Right lobe of liver (tissue), 6 donors: ENCODE results near the gene EIF4E3. TPM values are rescaled to one million over a fixed set of nuclear protein-coding genes. Genes with fewer than 3 reads are reported as not detected.

Experiments
- ATAC-seq, 4 donors: fragments of 200-7000 bp; cut with Tn5 transposase; one replicate each; pipeline ENCODE4 v1.9.1; 2020; ENCODE audit warnings: mild to moderate bottlenecking in 4 of 4, moderate library complexity in 4 of 4
- DNase-seq, 3 donors: peaks; one replicate each; pipeline ENCODE4 v3.0.0-alpha.2; 2020
- H3K27ac ChIP-seq, 3 donors: fragments of 200-600 bp; one replicate each; pipeline ENCODE4 v1.8.0; 2022
- H3K27me3 ChIP-seq, 2 donors: fragments of 200-600 bp; one replicate each; pipeline ENCODE4 v1.8.0; 2022
- H3K36me3 ChIP-seq, 4 donors: fragments of 200-600 bp; sonication (generic) in 1 of 4; one replicate each; pipeline versions ENCODE4 v1.5.1 to v1.8.0; 2017 to 2022; ENCODE audit warnings: control low read depth in 1 of 4
- H3K4me1 ChIP-seq, 4 donors: fragments of 200-600 bp; sonication (generic) in 1 of 4; one replicate each; pipeline versions ENCODE4 v1.5.1 to v1.8.0; 2017 to 2022; ENCODE audit warnings: control low read depth in 1 of 4
- H3K4me3 ChIP-seq, 3 donors: fragments of 200-600 bp; one replicate each; pipeline ENCODE4 v1.8.0; 2022
- H3K9me3 ChIP-seq, 4 donors: fragments of 200-600 bp; sonication (generic) in 1 of 4; one replicate each; pipeline versions ENCODE4 v1.5.1 to v1.8.0; 2017 to 2022; ENCODE audit warnings: control low read depth in 1 of 4
- POLR2A ChIP-seq: fragments of 450-650 bp; IDR thresholded peaks from one replicate; pipeline ENCODE4 v1.6.1; 2017; ENCODE audit warnings: antibody characterized with exemption, mild to moderate bottlenecking
- WGBS: methylation state at CpG from one replicate; pipeline ENCODE4 v1.1.6; 2018; ENCODE audit warnings: low coverage, low lambda C conversion rate; ENCODE audit not compliant: insufficient coverage; ENCODE audit errors: missing lambda C conversion rate; 5-methylcytosine and 5-hydroxymethylcytosine counted together
- intact Hi-C, 2 donors: fragments of 100-400 bp; cut with DNase I; formaldehyde crosslinking; loops; one replicate each; pipeline versions ENCODE4 v1.11.2 to v1.14.1; 2022
- total RNA-seq, 6 experiments: library from RNA; depleted of rRNA in 2 of 6; stranded (reverse); fragments of >200 nt in 2 of 6; fragmentation: NEBNext Ultra II Directional in 3 of 6; extraction: Animal tissue kit (Norgen Biotek cat#: 25700) in 3 of 6; gene quantifications; one replicate each; pipeline versions ENCODE4 v1.1.0 to v1.2.4, GENCODE V29; 2016 to 2023
- TF ChIP-seq, protein P1 (sequence below), 4 donors: fragments of 200-600 bp in 3 of 4; fragments of 450-650 bp in 1 of 4; IDR thresholded peaks; one replicate each; pipeline versions ENCODE4 v1.5.1 to v1.8.0; 2016 to 2022; ENCODE audit warnings: antibody characterized with exemption in 4 of 4, mild to moderate bottlenecking in 2 of 4
- donor health status: DM: no; HTN: yes; CAD: no.
- donor health status: DM: no; HTN: no; CAD: no.
- donor health status: DM: no; HTN: no; CAD: no.
- donor health status: DM: no; HTN: yes; CAD: no.
- donor health status: DM: no; HTN: yes; CAD: no.

The EIF4E3 gene
- total RNA-seq, 6 experiments from 2014 or later, result 6.4 to 12.2 (median 8.2) TPM

DNA sequence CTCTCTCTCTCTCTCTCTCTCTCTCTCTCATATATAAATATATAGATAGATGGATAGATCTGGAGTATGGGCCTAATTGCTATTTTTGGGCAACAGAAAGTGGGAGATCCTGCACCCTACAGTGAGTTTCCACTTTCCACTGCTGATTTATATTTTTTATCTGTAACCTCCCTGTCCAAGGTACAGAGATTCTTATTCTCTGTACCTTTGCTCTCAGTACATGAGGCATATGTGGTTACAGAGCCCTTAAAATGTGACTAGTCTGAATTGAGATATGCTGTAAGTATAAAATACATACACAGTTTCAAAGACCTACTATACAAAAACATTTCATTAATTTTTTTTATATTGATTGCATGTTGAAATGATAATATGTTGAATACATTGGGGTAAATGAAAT is 90.5 kb downstream of the EIF4E3 start:
- ATAC-seq (no peak), DNase-seq (no peak)
- intact Hi-C loops, result no loop called here
- no peaks in the 10 kb centered on the region for H3K36me3 ChIP-seq
- H3K27ac ChIP-seq, result no peak overlapping the region
- no peak overlapping the region for H3K4me3 ChIP-seq
- H3K9me3 ChIP-seq, result no peaks in the 10 kb centered on the region
- no peaks in the 10 kb centered on the region for H3K4me1 ChIP-seq
- TF ChIP-seq, protein P1, sequence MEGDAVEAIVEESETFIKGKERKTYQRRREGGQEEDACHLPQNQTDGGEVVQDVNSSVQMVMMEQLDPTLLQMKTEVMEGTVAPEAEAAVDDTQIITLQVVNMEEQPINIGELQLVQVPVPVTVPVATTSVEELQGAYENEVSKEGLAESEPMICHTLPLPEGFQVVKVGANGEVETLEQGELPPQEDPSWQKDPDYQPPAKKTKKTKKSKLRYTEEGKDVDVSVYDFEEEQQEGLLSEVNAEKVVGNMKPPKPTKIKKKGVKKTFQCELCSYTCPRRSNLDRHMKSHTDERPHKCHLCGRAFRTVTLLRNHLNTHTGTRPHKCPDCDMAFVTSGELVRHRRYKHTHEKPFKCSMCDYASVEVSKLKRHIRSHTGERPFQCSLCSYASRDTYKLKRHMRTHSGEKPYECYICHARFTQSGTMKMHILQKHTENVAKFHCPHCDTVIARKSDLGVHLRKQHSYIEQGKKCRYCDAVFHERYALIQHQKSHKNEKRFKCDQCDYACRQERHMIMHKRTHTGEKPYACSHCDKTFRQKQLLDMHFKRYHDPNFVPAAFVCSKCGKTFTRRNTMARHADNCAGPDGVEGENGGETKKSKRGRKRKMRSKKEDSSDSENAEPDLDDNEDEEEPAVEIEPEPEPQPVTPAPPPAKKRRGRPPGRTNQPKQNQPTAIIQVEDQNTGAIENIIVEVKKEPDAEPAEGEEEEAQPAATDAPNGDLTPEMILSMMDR (IDR thresholded peaks at IDR 0.05), result no peak
- no peak for TF ChIP-seq POLR2A
- H3K27me3 ChIP-seq, result no peaks in the 10 kb centered on the region

DNA sequence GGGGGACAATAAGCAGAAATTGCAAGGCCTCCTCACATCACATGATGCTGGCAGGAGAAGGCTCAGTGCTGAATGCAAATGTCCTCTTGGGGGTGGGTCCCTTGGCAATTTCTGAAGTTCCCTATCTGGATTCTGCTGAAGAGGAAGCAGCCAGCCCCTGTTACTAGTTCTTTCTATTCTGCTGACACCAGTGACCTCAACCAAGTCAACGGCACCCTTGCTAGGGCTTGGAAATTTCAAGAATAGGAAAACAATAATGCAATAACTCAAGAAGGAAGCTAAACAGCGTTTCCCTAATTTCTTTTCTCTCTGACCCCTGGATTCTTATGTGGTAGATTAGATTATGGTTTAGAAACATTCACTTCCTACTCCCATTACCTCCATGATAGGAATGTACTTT is 95.5 kb downstream of the EIF4E3 start:
- no peak for DNase-seq
- Histone ChIP-seq H3K4me3 (no peak overlapping the region), H3K9me3 (no peaks in the 10 kb centered on the region), H3K27ac (no peak overlapping the region), H3K36me3 (no peaks in the 10 kb centered on the region), H3K27me3 (no peaks in the 10 kb centered on the region), H3K4me1 (no peaks in the 10 kb centered on the region)
- peak; percentile 57 to 77 (median 62) for ATAC-seq
- WGBS, result 18% methylated on average over 2 of the region's 2 CpGs
- intact Hi-C loops, result no loop called here
- TF ChIP-seq, protein P1 (IDR thresholded peaks at IDR 0.05), result no peak
- no peak for TF ChIP-seq POLR2A

DNA sequence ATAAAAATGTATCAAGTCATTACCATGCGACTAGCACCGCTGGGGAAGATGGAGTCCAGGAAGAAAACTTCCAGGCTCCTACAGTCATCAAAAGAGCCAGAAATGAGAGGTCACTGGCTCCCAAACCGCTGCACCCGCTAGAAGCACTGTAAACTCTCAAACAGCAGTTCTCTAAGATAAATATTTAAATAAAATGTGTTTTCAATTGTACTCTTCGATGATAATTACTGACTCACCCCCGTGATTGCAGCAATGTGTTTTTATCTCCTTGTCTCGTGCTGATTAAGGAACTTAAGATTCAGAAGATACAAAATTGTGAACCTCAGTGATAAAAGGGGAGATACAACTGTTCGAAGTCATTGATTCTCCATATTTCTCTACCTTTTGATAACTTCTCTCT is 95.9 kb downstream of the EIF4E3 start:
- Histone ChIP-seq H3K4me3 (no peak overlapping the region), H3K27me3 (no peaks in the 10 kb centered on the region), H3K4me1 (no peaks in the 10 kb centered on the region), H3K9me3 (no peaks in the 10 kb centered on the region), H3K27ac (no peak overlapping the region), H3K36me3 (no peaks in the 10 kb centered on the region)
- no peak for DNase-seq
- TF ChIP-seq, protein P1 (IDR thresholded peaks at IDR 0.05), result no peak
- no peak for TF ChIP-seq POLR2A
- intact Hi-C loops, result no loop called here
- no peak for ATAC-seq
- WGBS, result 52% methylated on average over 8 of the region's 8 CpGs

DNA sequence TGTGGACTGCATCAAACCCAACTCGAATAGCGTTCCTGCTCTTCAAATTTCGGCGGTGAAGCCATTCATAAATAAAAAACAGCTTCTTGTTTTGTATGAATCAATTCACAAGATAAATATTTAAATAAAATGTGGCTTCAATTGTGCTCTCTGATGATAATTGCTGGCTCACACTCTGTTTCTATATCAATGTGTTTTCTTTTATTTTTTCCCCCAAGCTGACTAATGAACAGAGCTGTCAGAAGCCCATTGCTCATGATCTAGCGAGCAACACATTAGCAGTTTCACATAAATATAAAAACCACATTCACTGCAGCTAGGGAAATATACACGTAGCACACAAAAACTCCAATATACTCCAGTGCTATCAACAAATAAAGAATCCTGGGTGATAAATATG is 96.7 kb downstream of the EIF4E3 start:
- no peaks in the 10 kb centered on the region for H3K4me1 ChIP-seq
- H3K4me3 ChIP-seq, result no peak overlapping the region
- H3K27ac ChIP-seq, result no peak overlapping the region
- TF ChIP-seq, protein P1 (IDR thresholded peaks at IDR 0.05), result no peak
- TF ChIP-seq POLR2A, result no peak
- intact Hi-C loops, result no loop called here
- H3K36me3 ChIP-seq, result no peaks in the 10 kb centered on the region
- 79% methylated on average over 6 of the region's 6 CpGs for WGBS
- no peaks in the 10 kb centered on the region for H3K27me3 ChIP-seq
- H3K9me3 ChIP-seq, result no peaks in the 10 kb centered on the region
- ATAC-seq, result no peak
- no peak for DNase-seq

DNA sequence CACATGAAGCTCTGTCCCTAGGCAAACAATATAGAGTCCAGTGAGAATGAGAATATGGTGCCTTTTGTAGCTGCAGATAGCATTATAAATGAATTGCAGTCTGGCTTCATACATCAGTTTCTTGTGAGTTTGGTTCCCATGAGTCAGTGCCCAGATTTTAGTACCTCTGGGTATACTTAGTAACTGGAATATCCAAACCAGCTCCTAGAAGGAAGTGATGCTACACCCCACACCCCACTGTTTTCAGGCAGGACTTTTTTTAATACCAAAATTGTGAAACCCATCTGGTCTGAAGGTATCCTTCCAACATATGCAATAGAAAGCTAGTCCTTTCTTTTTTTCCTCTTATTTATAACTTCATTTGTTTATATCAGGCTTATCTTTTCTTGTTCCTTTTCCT is 99.5 kb downstream of the EIF4E3 start:
- ATAC-seq (no peak), DNase-seq (no peak)
- Histone ChIP-seq H3K36me3 (no peaks in the 10 kb centered on the region), H3K27ac (no peak overlapping the region), H3K4me3 (no peak overlapping the region), H3K27me3 (no peaks in the 10 kb centered on the region), H3K9me3 (no peaks in the 10 kb centered on the region), H3K4me1 (no peaks in the 10 kb centered on the region)
- intact Hi-C loops, result no loop called here
- TF ChIP-seq, protein P1 (IDR thresholded peaks at IDR 0.05), result no peak
- TF ChIP-seq POLR2A, result no peak
